CD4-positive, alpha-beta T cell (primary cell): ENCODE data around the gene GSTA2. TPM values are rescaled to one million over a fixed set of nuclear protein-coding genes. Genes with fewer than 3 reads are reported as not detected.

Source experiments
- ATAC-seq: fragments of 200-7000 bp; cut with Tn5 transposase; one replicate; pipeline ENCODE4 v1.10.0; 2022; ENCODE audit warnings: mild to moderate bottlenecking; ENCODE audit not compliant: poor library complexity
- CTCF ChIA-PET: fragments of 350-600 bp; sonication (Branson Sonifier 250); formaldehyde crosslinking; loops from one replicate; lab custom pipeline; 2021; ENCODE audit warnings: antibody characterized with exemption, inconsistent platforms; lab: Charles Lee
- POLR2A ChIA-PET: fragments of 350-600 bp; sonication (Branson Sonifier 250); formaldehyde crosslinking; loops from one replicate; lab custom pipeline; 2021; ENCODE audit warnings: antibody characterized with exemption, inconsistent platforms; lab: Charles Lee
- DNase-seq, 14 experiments: peaks; one replicate each; pipeline ENCODE4 v3.0.0-alpha.2; 2013 to 2020; ENCODE audit warnings: mixed read lengths in 2 of 14
- H3K27ac ChIP-seq, 2 donors: one replicate each; pipeline versions ENCODE4 v1.5.1 to v1.7.0; 2013; ENCODE audit warnings: low read length in 2 of 2, low read depth in 1 of 2, mild to moderate bottlenecking in 1 of 2
- H3K27me3 ChIP-seq, 2 experiments: 1 replicate in 1 of 2; 2 replicates in 1 of 2; pipeline versions ENCODE4 v1.6.1 to v1.7.0; 2013; ENCODE audit warnings: low read length in 2 of 2, control low read depth in 1 of 2, mild to moderate bottlenecking in 1 of 2, moderate library complexity in 1 of 2; ENCODE audit not compliant: insufficient read depth in 2 of 2, control insufficient read depth in 1 of 2
- H3K36me3 ChIP-seq: one replicate; pipeline ENCODE4 v1.6.1; 2013; ENCODE audit warnings: low read length, control low read depth; ENCODE audit not compliant: insufficient read depth
- H3K4me1 ChIP-seq: one replicate; pipeline ENCODE4 v1.6.1; 2013; ENCODE audit warnings: low read length, control low read depth; ENCODE audit not compliant: insufficient read depth
- H3K4me3 ChIP-seq: one replicate; pipeline ENCODE4 v1.5.1; 2013; ENCODE audit warnings: mild to moderate bottlenecking, low read length, moderate library complexity
- H3K9me3 ChIP-seq, 2 experiments: 1 replicate in 1 of 2; 2 replicates in 1 of 2; pipeline versions ENCODE4 v1.6.1 to v1.7.0; 2013; ENCODE audit warnings: low read length in 2 of 2, mild to moderate bottlenecking in 2 of 2, control low read depth in 1 of 2, moderate library complexity in 1 of 2; ENCODE audit not compliant: control insufficient read depth in 1 of 2, insufficient read depth in 1 of 2
- H3K27ac Mint-ChIP-seq: one replicate; pipeline ENCODE4 v1.8.0; 2020; ENCODE audit warnings: mixed read lengths
- H3K27me3 Mint-ChIP-seq: one replicate; pipeline ENCODE4 v1.8.0; 2021; ENCODE audit warnings: mixed read lengths
- H3K36me3 Mint-ChIP-seq: one replicate; pipeline ENCODE4 v1.8.0; 2021; ENCODE audit warnings: low read depth, mixed read lengths
- H3K4me1 Mint-ChIP-seq: one replicate; pipeline ENCODE4 v1.8.0; 2021; ENCODE audit warnings: low read depth, mixed read lengths
- H3K4me3 Mint-ChIP-seq: one replicate; pipeline ENCODE4 v1.8.0; 2020; ENCODE audit warnings: mild to moderate bottlenecking, mixed read lengths
- H3K9me3 Mint-ChIP-seq: one replicate; pipeline ENCODE4 v1.8.0; 2020; ENCODE audit warnings: mixed read lengths
- CTCF ChIP-seq: fragments of 200-600 bp; IDR thresholded peaks from one replicate; pipeline ENCODE4 v1.8.0; 2022; ENCODE audit warnings: antibody characterized with exemption, mild to moderate bottlenecking
- intact Hi-C, 2 experiments: fragments of 100-400 bp; cut with DNase I in 1 of 2; cut with micrococcal nuclease in 1 of 2; formaldehyde crosslinking; loops; one replicate each; pipeline versions ENCODE4 v1.15.1 to v1.9.0; 2023 to 2025; cut with DNase I, micrococcal nuclease
- total RNA-seq, 174 experiments: library from RNA in 2 of 174; stranded (reverse) in 2 of 174; gene quantifications; one replicate each; pipeline ENCODE4 v1.2.3 and lab custom pipeline; 2021 to 2026

GSTA2 gene
- total RNA-seq, 2 experiments from 2014 or later, result not detected

GRCh38 chr6:52734072-52734471, 29.2 kb downstream of the GSTA2 start:
- Mint-ChIP-seq H3K9me3 (no peaks in the 10 kb centered on the region), H3K27ac (no peak overlapping the region), H3K36me3 (no peaks in the 10 kb centered on the region), H3K27me3 (no peaks in the 10 kb centered on the region), H3K4me3 (no peak overlapping the region), H3K4me1 (no peaks in the 10 kb centered on the region)
- ATAC-seq (no peak), DNase-seq (no peak)
- TF ChIP-seq CTCF, result no peak
- POLR2A ChIA-PET, result no interaction called here
- no peaks in the 10 kb centered on the region for H3K36me3 ChIP-seq
- no peak overlapping the region for H3K27ac ChIP-seq
- intact Hi-C loops, result no loop called here
- CTCF ChIA-PET, result interaction anchor here (2.1 kb wide), 1 partner anchor 10 kb away, joined by 5 read pairs; no protein-coding TSS in a partner anchor
- H3K9me3 ChIP-seq, result no peaks in the 10 kb centered on the region
- H3K4me1 ChIP-seq, result no peaks in the 10 kb centered on the region
- H3K27me3 ChIP-seq, result no peaks in the 10 kb centered on the region
- H3K4me3 ChIP-seq, result no peak overlapping the region

DNA sequence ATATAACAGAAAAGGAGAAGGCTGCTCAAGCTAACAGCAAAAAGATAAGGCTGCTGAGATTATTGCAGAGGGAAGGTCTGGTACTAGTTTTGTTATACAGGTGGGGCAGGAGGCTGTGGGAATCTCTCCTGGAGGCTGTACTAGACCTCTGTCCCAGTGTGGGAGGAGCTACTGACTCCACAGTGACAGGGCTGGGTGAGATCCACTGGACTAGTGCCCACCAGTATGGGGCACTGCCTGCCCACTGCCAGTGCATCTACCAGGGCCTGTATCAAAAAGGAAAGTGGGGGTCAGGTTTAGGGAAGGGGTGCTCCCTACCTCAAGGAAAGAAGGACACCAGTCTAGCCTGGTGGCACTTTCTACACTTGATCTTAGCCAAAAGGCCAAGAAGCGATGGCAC, 30.1 kb downstream of the GSTA2 start:
- no peaks in the 10 kb centered on the region for H3K9me3 Mint-ChIP-seq
- no peaks in the 10 kb centered on the region for H3K36me3 ChIP-seq
- DNase-seq (no peak), ATAC-seq (no peak)
- H3K36me3 Mint-ChIP-seq, result no peaks in the 10 kb centered on the region
- intact Hi-C loops, result no loop called here
- H3K27me3 Mint-ChIP-seq, result no peaks in the 10 kb centered on the region
- no peak overlapping the region for H3K4me3 Mint-ChIP-seq
- no peaks in the 10 kb centered on the region for H3K4me1 Mint-ChIP-seq
- no peak overlapping the region for H3K27ac ChIP-seq
- H3K4me1 ChIP-seq, result no peaks in the 10 kb centered on the region
- H3K27ac Mint-ChIP-seq, result no peak overlapping the region
- CTCF ChIA-PET, result interaction anchor here (2.1 kb wide), 1 partner anchor 9 kb away, joined by 5 read pairs; no protein-coding TSS in a partner anchor
- no peak for TF ChIP-seq CTCF
- POLR2A ChIA-PET, result no interaction called here
- no peaks in the 10 kb centered on the region for H3K27me3 ChIP-seq
- no peak overlapping the region for H3K4me3 ChIP-seq
- H3K9me3 ChIP-seq, result no peaks in the 10 kb centered on the region

DNA sequence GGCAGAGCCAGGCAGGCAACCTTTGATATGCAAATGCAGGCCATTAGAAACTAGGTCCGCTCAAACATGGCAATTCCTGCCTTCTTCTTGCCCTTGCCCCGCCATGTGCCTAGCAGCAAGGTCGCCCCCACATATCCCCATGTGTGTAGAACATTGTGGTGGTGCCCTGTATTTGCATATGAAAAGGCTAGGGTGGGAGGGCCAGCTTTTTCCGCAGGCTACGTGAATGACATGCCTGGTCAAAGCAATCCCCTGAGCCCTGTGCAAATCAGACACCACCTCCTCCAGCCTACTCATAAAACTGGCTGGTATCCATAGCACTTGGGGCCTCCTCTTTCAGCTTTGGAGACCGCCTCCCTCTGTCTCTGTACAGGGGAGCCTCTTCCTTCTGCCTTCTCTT, 31.6 kb downstream of the GSTA2 start:
- no peak for DNase-seq
- H3K27ac Mint-ChIP-seq, result no peak overlapping the region
- H3K4me3 Mint-ChIP-seq, result no peak overlapping the region
- Histone ChIP-seq H3K4me3 (no peak overlapping the region), H3K27ac (no peak overlapping the region), H3K4me1 (no peaks in the 10 kb centered on the region), H3K27me3 (no peaks in the 10 kb centered on the region), H3K9me3 (no peaks in the 10 kb centered on the region), H3K36me3 (no peaks in the 10 kb centered on the region)
- ChIA-PET CTCF (interaction anchor here (0.6 to 1.6 kb wide), 2 partner anchors 13 to 38 kb away, joined by 3 to 4 read pairs; no protein-coding TSS in a partner anchor), POLR2A (no interaction called here)
- no peak for TF ChIP-seq CTCF
- no peaks in the 10 kb centered on the region for H3K9me3 Mint-ChIP-seq
- no peaks in the 10 kb centered on the region for H3K4me1 Mint-ChIP-seq
- H3K27me3 Mint-ChIP-seq, result no peaks in the 10 kb centered on the region
- intact Hi-C loops, result no loop called here
- H3K36me3 Mint-ChIP-seq, result no peaks in the 10 kb centered on the region
- no peak for ATAC-seq
